OCI-M1 (cell line): Measurements from ENCODE around the gene DYNC1LI1.
"Not testable (repeated sequence)": the region's sequence is repeated elsewhere in the genome, so short reads cannot be mapped to it uniquely, and the experiment has no call there.

Source experiments
- DNase-seq: peaks from one replicate; lab custom pipeline; 2025; lab: John Stamatoyannopoulos, UW

DYNC1LI1 gene

GRCh38 chr3:32583708-32584107 lies 13.1 kb upstream of the DYNC1LI1 start:
- no peak for DNase-seq

- not testable (repeated sequence) for DNase-seq
These were observed 8.0 kb upstream of the DYNC1LI1 start for GRCh38 chr3:32578669-32579068.

DNA sequence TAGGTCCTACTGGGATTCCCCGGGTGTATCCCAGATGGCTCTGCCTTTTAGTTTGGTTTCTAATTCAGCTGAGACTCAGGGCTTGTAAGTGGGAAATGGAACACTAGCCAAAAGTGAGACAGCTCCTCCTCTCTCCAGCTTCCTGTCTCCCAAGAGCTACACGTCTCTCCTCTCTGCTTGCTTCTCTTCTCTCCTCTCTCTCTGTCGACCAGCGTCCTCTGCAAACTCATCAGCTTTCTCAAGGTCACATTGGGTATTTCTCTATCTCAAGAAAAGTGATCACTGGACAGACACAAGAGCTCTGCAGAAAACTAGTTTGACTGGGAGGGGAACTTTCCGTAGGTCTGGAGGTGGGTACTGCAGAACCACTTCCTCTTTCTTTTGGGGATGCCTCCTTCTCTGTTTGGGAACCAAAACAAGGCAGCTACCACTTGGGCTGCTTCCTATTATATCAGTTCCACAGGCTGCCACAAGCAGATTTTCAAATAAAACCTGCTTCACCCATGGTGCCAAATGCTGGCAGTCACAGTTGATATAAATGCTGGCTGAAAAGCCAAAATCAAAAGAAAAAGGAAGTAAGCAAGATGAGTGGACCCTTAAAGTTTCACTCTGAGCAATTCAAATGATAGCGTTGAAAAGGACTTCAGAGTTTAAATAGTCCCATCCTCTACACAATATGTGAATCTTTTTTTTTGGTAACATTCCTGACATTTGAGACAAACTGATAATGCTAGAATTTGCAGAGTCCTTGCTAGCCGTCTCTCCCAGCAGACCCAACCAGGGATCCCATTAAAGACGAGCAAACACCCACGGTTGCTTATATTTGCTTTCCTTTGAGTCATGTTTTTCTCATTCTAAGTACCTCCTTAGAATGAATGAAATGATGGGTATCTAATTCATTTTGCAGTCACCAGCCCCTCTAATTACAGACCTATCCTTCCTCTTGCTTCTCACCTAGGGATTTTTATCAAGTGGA lies 7.2 kb upstream of the DYNC1LI1 start:
- peak; percentile 77 for DNase-seq

- no peak for DNase-seq
These were observed 6.5 kb upstream of the DYNC1LI1 start for GRCh38 chr3:32577174-32577573.

DNA sequence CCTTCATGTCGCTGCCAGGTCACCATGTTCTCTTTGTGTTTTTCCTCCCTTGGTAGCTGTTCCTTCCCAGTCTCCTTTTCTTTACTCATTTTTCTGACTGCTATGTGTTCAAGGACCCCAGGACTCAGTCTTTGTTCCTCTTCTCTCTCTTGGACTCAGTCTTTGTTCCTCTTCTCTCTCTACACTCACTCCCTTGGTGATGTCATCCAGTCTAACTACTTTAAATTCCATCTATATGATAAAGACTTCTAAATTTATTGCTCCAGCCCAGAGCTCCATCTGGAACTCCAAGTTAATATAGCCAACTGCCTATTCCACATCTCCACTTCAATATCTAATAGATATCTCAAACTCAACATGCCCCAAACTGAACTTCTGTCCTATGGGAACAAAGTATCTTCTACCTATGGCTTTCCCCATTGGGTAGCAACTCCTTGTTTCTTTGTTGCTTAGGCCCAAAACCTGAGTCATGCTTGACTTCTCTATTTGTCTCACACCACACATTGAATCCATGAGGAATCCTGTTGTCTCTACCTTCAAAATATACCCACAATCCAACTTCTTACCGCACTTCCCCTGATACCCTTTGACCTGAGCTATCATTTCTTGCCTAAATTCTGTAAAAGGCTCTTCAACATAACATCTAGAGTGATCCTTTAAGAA lies 4.9 kb upstream of the DYNC1LI1 start:
- peak; percentile 38 for DNase-seq

- DNase-seq = no peak
These were observed 481 bp upstream of the DYNC1LI1 start for GRCh38 chr3:32571192-32571485.

- peak; percentile 65 for DNase-seq
These were observed 878 bp downstream of the DYNC1LI1 start for GRCh38 chr3:32569540-32570420.

DNA sequence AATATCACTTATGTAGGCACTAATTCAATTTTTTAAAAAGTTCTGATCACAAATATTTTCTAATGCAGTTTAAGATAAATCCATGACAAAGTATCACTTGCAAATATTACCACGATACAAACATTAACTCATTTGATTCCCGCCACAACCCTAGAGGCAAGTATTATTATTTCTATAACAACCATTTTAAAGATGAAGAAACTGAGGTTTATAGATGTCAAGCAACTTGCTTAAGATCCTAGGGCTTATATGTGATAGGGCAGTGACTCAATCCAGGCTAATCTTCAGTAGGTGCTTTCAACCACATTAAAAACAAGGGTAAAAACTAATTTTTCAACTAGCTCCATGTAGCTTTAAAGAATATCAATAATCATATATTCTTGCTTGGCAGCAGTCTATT lies 1.7 kb downstream of the DYNC1LI1 start:
- DNase-seq = peak; percentile 24

DNA sequence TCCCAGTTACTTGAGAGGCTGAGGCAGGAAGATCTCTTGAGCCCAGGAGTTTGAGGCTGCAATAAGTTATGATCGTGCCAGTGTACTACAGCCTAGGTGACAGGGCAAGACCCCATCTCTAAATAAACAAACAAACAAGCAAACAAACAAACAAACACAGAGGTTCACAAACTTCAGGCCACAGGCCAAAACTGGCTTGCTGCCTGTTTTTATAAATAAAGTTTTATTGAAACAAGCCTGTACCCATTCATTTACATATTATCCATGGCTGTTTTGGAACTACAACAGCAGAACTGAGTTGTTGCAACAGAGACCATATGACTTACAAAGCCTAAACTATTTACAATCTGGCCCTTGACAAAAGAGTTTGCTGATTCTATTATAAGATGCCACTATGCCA lies 6.5 kb downstream of the DYNC1LI1 start:
- DNase-seq = no peak

GRCh38 chr3:32562640-32563039 lies 8.0 kb downstream of the DYNC1LI1 start:
- no peak for DNase-seq

DNA sequence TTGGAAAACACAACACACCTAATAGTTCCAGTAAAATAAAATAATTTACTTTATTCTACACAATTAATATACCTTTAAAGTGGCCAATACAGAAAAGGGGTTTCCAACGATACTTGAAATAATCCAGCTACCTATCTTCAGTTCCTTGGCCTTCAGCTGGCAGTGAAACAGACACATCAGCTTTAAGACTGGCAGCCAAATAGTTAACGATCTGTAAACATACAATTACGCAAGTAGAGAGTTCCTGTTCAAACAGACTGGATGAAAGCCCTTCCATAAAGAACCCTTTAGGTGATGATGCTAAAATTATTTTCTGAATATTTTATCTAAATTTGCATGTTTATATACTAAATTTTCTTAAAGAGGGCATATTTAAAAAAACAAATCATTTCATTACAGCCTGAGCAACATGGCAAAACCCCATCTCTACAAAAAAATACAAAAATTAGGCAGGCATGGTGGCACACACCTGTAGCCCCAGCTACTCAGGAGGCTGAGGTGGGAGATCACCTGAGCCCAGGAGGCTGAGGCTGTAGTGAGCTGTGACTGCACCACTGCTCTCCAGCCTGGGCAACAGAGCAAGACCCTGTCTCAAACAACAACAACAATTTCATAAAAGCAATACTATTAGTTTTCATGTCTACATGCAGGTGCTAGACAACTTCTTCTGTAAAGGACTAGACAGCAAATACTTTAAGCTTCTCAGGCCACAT lies 12.9 kb downstream of the DYNC1LI1 start:
- DNase-seq = no peak

DNA sequence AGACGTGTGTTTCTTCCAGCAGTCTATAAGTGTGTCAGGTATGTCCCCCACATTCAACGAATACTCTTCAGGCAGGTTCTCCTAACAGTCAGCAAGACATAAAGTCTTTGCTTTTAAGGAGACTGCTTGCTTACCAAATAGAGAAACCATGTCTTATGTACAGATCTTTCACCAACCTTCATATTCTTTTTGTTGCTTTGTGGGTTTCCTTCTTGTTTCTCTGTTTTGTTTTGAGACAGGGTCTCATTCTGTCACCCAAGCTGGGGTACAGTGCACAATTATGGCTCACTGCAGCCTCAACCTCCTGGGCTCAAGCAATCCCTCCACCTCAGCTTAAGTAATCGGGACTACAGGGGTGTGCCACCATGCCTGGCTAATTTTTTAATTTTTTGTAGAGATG lies 14.3 kb downstream of the DYNC1LI1 start:
- DNase-seq = no peak

DNA sequence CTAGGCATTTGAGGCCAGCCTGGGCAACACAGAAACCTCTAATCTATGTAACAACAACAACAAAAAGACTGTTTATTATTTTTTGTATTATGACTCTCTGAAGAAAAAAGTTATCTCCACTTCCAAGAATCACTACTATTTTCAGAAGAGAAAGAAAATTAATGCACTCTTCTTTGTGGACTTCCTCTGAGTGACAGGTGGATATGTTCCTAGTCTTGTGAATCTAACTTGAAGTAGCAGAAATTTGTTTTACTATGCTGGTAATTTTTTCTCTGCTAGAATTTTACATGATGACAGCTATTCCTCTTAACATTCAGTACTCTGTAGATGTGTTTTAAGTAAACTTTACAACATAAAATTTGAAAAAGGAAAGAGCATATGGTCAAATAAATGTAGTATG lies 16.7 kb downstream of the DYNC1LI1 start:
- no peak for DNase-seq

DNA sequence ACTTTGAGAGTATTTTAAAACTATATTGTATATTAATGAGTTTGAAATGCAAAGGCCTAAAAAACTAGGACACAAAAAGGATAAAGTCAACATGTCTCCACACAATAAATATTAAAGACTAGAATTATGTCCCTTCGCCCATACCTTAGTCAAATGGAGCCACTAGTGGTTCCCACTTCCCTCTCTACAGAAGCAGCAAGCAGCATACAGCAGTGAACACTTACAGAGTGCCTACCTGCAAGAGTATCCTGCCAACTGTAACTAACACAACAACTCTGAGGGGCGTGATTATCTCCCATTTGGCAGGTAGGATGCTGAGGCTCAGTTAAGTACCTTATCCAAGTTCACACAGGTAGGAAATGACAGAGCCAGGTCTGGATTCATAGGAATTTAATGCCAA lies 17.2 kb downstream of the DYNC1LI1 start:
- DNase-seq = no peak

GRCh38 chr3:32552013-32552412 lies 18.6 kb downstream of the DYNC1LI1 start:
- no peak for DNase-seq

- peak; percentile 46 for DNase-seq
These were observed 19.2 kb downstream of the DYNC1LI1 start for GRCh38 chr3:32551496-32551895.

DNA sequence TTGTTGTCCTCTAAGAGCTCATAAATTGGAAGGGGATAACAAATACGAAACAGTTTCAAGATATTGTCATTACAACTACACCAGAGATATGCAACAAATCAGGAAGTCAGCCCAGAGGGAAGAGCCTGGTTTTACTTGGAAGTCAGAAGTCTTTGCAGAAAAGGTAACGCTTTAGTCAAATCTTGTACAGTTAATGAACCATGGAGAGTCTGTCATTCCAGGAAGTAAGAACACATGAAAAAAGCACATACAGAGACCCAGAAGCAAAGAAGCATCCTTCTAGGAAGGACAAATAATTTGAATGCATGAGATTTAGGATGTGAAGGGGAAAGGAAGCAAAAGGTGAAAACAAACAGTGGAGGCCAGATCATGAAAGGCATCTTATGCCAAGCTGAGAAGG lies 19.6 kb downstream of the DYNC1LI1 start:
- peak; percentile 46 for DNase-seq

DNA sequence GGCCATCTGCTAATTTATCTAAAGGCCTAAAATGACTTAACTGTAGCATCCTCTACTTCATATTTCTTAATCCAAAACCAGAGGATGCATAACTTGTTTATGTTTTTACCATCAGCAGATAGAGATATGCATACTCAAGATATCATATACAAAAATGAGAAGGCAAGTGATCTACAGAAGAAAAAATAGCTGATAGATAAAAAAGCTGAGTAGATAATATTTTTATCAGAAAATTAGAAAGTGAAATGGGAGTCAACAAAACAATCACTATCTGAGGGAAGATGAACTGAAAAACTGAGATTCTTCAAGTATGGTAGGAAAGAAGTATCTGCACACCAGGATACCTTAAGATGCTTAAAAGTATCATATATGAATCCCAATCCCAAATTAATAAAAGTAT lies 25.4 kb downstream of the DYNC1LI1 start:
- DNase-seq = no peak

DNA sequence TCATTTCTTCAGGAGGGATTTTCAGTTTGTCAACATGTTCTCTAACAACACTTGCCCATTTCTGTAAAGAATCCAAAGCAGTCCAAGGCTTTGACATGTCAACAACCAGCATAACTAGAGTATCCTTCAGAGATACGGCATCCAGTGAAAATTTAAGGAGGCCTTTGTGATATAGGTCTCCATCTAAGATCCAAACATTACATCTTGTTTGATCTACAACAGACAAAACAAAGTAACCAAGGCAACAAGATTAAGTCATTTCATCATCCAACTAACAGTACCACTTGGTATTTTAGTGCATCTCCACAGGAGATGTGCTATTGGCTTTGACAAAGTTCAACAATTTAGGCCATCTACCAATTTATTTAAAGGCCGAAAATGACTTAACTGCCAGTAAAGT lies 25.8 kb downstream of the DYNC1LI1 start:
- no peak for DNase-seq

- DNase-seq = no peak
These were observed 27.9 kb downstream of the DYNC1LI1 start for GRCh38 chr3:32542807-32543206.

- no peak for DNase-seq
These were observed 29.8 kb downstream of the DYNC1LI1 start for GRCh38 chr3:32540899-32541298.

DNA sequence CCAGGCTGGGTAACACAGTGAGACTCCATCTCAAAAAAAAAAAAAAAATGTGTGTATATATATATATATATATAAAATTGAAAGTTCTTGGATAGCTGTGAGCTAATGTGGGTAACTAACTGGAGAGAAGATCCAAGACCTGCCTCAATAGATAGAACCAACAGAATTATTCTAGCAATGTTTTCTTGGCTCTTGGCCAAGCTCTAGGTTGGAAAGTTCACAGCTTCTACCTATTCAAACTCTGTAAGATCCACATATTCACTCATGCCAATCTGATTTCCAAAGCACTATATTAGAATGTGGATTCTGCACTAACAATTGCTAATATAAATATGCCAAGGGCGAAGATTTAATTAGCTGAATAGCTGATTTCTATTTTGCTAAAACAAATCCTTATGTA lies 38.2 kb downstream of the DYNC1LI1 start:
- DNase-seq = no peak
